Testis (tissue), 3 donors: ENCODE measurements around the gene MTTP. TPM values are rescaled to one million over a fixed set of nuclear protein-coding genes. Genes with fewer than 3 reads are reported as not detected.

Experiments
- DNase-seq: peaks from one replicate; pipeline ENCODE4 v3.0.0-alpha.2; 2019
- H3K27ac ChIP-seq, 2 donors: fragments of 200-600 bp; sonication (generic); one replicate each; pipeline ENCODE4 v1.5.1; 2019
- H3K27me3 ChIP-seq: fragments of 200-600 bp; sonication (generic); one replicate; pipeline ENCODE4 v1.5.1; 2019
- H3K36me3 ChIP-seq: fragments of 200-600 bp; sonication (generic); one replicate; pipeline ENCODE4 v1.5.1; 2017; ENCODE audit warnings: low read depth; ENCODE audit errors: missing control alignments
- H3K4me1 ChIP-seq: fragments of 200-600 bp; sonication (generic); one replicate; pipeline ENCODE4 v1.5.1; 2019
- H3K4me3 ChIP-seq, 2 donors: fragments of 200-600 bp; sonication (generic); one replicate each; pipeline ENCODE4 v1.5.1; 2017 to 2019
- H3K9me3 ChIP-seq: fragments of 200-600 bp; sonication (generic); one replicate; pipeline ENCODE4 v1.5.1; 2017
- CTCF ChIP-seq, 3 experiments: fragments of 450-650 bp in 2 of 3; fragments of 200-600 bp in 1 of 3; sonication (generic) in 1 of 3; IDR thresholded peaks; one replicate each; pipeline ENCODE4 v1.5.1; 2016 to 2019; ENCODE audit warnings: antibody characterized with exemption in 3 of 3, mild to moderate bottlenecking in 2 of 3, moderate library complexity in 1 of 3
- POLR2A ChIP-seq: fragments of 450-650 bp; IDR thresholded peaks from one replicate; pipeline ENCODE4 v1.6.1; 2017; ENCODE audit warnings: antibody characterized with exemption, mild to moderate bottlenecking, moderate library complexity
- WGBS, 2 donors: methylation state at CpG; one replicate each; pipeline ENCODE4 v1.1.5; 2018; 5-methylcytosine and 5-hydroxymethylcytosine counted together
- intact Hi-C: fragments of 100-400 bp; cut with DNase I; formaldehyde crosslinking; loops from one replicate; pipeline ENCODE4 v1.15.1; 2023; ENCODE audit warnings: low total_unique reads
- polyA plus RNA-seq: library from polyadenylated mRNA; stranded (reverse); fragments of 350-450 nt; fragmentation: Illumina TruSeq; extraction: RNeasy Lipid Tissue Mini Kit (QIAGEN cat#74804); gene quantifications from one replicate; pipeline ENCODE4 v1.2.3, GENCODE V29; 2014; ENCODE audit warnings: low read depth, low replicate concordance; ENCODE audit not compliant: insufficient read depth
- total RNA-seq, 2 donors: library from RNA; depleted of rRNA; stranded (reverse); fragments of >200 nt; gene quantifications; one replicate each; pipeline ENCODE4 v1.2.3, GENCODE V29; 2016

MTTP gene
- total and polyA plus RNA-seq, 3 donors from 2014 or later, result 6.8 to 26.0 (median 15.4) TPM

DNA sequence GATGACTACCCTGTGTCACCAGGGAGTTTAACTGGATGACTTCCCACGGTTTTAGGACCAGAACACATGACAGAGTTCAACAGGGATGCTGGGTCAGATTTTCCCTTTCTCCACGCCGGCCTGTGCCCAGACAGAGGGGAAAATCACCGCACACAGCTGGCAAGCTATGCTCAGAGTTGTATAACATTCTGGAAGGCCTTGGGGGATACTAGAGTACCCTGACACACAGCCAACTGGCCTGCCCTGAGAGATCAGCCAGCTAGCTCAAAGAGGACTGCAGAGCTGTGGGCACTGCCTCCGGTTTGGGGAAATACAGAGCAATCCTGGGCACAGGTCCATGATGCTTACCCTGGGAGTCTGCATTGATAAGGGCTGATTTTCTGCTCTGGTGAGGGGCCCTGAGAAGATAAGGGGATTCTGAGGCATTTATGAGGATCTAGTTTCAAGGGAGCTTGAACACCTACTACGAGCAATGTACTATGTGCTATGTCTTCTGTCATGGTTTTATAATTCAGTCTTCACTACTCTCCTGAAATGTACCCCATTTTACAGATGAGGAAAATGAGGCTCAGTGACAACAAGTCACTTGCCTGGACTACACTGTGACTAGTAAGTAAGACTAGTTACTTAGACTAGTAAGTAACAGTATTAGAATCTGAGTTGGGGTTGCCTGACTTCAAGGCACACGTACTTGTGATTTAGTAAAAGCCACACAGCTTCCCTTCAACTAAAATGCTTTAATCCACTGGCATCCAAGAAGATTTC, 68.3 kb downstream of the MTTP start:
- H3K27me3 ChIP-seq, result no peaks in the 10 kb centered on the region
- peak overlapping the region; percentile 6 to 59 for H3K27ac ChIP-seq
- H3K4me1 ChIP-seq, result peaks cover 48% of the 10 kb centered on the region
- no peaks in the 10 kb centered on the region for H3K36me3 ChIP-seq
- H3K4me3 ChIP-seq, result no peak overlapping the region
- intact Hi-C loops, result no loop called here
- DNase-seq, result peak; percentile 84
- H3K9me3 ChIP-seq, result no peaks in the 10 kb centered on the region
- no peak for TF ChIP-seq POLR2A
- 28 to 55% methylated on average over 6 to 7 of the region's 7 CpGs for WGBS, 2 donors

GRCh38 chr4:99644453-99644852, 69.8 kb downstream of the MTTP start:
- H3K27me3 ChIP-seq, result no peaks in the 10 kb centered on the region
- 62 to 65% methylated on average over 5 of the region's 5 CpGs for WGBS, 2 donors
- peaks cover 64% of the 10 kb centered on the region for H3K4me1 ChIP-seq
- TF ChIP-seq POLR2A, result no peak
- no peak for TF ChIP-seq CTCF (IDR thresholded peaks at IDR 0.05)
- no peaks in the 10 kb centered on the region for H3K36me3 ChIP-seq
- no peak overlapping the region for H3K27ac ChIP-seq
- no peak overlapping the region for H3K4me3 ChIP-seq
- intact Hi-C loops, result no loop called here
- no peaks in the 10 kb centered on the region for H3K9me3 ChIP-seq
- no peak for DNase-seq

DNA sequence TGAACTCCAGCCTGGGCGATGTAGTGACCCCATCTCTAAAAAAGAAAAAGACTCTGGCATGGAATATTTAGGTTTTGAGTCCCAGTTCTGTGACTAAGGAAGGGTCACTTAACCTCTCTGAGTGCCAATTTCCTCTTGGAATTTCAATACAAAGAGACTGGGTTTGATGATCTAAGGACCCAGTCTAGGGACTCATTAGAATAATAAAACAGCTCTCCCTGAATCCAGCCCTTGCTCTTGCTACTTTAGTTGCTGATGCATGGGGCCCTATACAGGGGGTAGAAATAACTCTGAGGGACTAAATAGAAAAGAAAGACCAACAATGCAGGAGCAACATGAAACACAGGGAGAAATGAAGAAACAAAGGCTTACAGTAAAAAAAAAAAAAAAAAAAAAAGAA, 70.4 kb downstream of the MTTP start:
- H3K27me3 ChIP-seq, result no peaks in the 10 kb centered on the region
- 91 to 100% methylated on average over 1 of the region's 1 CpG for WGBS, 2 donors
- intact Hi-C loops, result no loop called here
- no peaks in the 10 kb centered on the region for H3K36me3 ChIP-seq
- no peak for DNase-seq
- peaks cover 69% of the 10 kb centered on the region for H3K4me1 ChIP-seq
- H3K27ac ChIP-seq, result peak overlapping the region; percentile 25 to 43
- H3K4me3 ChIP-seq, result no peak overlapping the region
- TF ChIP-seq POLR2A (no peak), CTCF (IDR thresholded peaks at IDR 0.05) (no peak)
- H3K9me3 ChIP-seq, result no peaks in the 10 kb centered on the region

DNA sequence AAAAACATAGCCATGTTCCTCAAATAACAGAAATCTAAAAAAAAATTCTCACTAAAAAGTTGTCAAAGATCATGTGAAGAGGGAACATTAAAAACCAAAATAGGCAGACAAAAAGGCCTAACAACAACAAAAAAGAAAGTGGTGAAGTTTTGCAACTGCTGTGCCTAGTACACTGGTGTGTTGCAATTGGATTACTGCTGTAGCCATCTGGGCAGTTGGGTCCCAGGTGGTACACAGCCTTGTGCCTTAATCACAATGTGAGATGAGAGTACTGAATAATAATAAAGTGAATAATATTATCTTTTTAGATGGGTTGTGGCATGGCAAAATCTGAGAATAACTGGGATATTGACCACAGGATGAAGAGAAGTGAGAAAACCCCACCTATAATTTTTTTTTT, 71.0 kb downstream of the MTTP start:
- TF ChIP-seq POLR2A (no peak), CTCF (IDR thresholded peaks at IDR 0.05) (no peak)
- peak overlapping the region; percentile 25 to 82 for H3K27ac ChIP-seq

DNA sequence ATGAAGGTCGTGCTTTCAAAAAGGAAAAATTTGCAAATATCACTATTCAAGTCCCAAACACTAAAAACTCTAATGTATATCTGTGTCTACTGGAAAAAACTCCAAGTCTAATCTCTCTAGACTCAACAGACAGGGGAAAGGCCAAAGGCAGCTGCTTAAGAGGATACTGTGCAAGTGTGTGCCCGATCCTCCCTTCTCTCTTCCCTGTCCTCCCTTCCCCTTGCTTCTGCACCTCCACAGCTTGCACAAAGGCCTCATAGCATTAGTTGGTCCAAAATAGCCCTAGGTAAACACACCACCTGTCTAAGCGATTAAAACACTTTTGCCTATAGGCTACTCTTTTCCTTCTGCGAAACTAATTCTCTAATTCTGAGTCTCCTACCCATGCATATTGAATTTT, 72.4 kb downstream of the MTTP start:
- H3K36me3 ChIP-seq, result no peaks in the 10 kb centered on the region
- no peak for DNase-seq
- H3K4me1 ChIP-seq, result peaks cover 69% of the 10 kb centered on the region
- 64 to 73% methylated on average over 4 of the region's 4 CpGs for WGBS, 2 donors
- TF ChIP-seq CTCF (IDR thresholded peaks at IDR 0.05), result no peak
- TF ChIP-seq POLR2A, result no peak
- intact Hi-C loops, result no loop called here
- H3K27ac ChIP-seq, result peak overlapping the region in 1 of 2 donors; percentile 82
- no peak overlapping the region for H3K4me3 ChIP-seq
- no peaks in the 10 kb centered on the region for H3K9me3 ChIP-seq
- H3K27me3 ChIP-seq, result no peaks in the 10 kb centered on the region

More for the DNA sequence above, 71.0 kb downstream of the MTTP start:
- Histone ChIP-seq H3K27me3 (no peaks in the 10 kb centered on the region), H3K36me3 (no peaks in the 10 kb centered on the region), H3K4me1 (peaks cover 69% of the 10 kb centered on the region), H3K4me3 (no peak overlapping the region), H3K9me3 (no peaks in the 10 kb centered on the region)
- DNase-seq, result no peak
- intact Hi-C loops, result no loop called here
